ENCODE results near the gene MEPE.

Gene MEPE, protein sequence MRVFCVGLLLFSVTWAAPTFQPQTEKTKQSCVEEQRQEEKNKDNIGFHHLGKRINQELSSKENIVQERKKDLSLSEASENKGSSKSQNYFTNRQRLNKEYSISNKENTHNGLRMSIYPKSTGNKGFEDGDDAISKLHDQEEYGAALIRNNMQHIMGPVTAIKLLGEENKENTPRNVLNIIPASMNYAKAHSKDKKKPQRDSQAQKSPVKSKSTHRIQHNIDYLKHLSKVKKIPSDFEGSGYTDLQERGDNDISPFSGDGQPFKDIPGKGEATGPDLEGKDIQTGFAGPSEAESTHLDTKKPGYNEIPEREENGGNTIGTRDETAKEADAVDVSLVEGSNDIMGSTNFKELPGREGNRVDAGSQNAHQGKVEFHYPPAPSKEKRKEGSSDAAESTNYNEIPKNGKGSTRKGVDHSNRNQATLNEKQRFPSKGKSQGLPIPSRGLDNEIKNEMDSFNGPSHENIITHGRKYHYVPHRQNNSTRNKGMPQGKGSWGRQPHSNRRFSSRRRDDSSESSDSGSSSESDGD

DNA sequence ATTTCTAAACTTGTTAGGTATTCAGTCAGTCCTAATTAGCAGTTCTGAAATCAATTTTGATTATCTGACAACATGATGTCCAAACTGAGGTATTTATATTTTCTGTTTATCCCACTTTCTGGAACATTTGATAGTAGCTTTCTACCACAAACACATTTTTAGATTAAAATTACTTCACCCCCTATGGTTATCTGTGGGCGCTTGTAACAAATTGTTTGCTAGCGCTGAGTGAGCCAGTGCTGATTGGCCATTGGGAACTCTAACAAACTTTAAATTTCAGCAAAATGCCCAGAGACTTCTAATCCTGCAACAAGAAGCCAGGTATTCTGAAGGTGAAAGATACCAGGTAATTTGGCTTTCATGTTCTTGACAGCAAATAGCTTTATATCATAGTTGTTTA lies at the start of gene MEPE:
Gene MEPE, plus strand, starts transcription at position 301 of the 400 bp plus-strand sequence. CDS start 1,746 bp downstream, outside the sequence.
- no peak for DNase-seq

DNA sequence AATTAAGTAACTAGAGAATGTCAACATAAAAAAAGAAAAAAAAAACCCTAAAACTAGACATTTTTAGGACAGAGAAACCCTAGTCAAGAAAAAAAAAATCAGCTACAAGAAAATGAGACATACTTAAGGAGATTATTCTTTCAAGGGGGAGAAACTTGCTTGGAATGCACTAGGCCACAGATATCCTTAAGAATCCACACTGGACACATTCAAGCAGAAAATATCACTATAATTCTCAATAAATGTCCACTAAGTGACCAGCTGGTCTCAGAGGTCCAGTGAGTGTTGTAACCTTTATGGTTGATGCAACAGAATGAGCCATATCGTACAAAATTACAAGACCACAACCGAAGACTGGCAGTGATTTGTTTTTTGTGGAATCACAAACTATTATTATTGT lies 49.0 kb upstream of the MEPE start:
- no peak for DNase-seq

DNA sequence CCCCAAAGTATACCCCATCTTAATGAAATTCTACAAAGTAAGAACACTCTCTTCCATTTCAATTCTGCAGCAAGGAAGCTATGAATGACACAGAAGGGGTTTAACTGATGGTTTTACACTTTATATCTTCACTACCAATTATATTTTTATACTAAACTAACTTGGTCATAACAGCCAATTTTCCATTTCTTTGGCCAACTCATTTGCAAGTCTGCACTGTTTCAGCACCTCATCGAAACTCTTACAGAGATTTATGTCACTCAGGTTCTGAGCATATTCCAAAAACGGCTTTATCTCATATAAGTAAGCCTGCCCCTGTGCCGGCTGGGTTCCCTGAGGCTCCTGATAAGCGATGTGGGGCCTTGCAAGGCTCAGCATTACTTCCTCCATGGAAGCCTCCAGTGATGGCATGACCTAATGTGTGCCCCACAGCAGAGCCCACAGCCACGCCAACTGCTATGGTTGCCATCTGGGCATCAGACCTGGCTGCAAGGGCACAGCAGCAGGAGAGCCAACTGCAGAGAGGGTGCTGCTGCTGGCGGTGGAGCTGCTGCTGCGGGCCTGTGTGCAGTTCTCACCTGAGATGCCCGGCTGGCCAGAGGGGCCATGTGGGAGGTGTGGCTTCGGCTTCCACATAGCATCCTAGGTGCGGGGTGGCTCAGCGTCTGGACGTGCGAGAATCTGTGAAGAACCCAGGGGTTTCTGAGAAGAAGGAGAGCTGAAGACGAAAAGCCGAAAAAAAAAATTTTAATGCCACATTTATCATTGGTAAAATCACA lies 46.8 kb upstream of the MEPE start:
- peak; percentile 79 for DNase-seq

DNA sequence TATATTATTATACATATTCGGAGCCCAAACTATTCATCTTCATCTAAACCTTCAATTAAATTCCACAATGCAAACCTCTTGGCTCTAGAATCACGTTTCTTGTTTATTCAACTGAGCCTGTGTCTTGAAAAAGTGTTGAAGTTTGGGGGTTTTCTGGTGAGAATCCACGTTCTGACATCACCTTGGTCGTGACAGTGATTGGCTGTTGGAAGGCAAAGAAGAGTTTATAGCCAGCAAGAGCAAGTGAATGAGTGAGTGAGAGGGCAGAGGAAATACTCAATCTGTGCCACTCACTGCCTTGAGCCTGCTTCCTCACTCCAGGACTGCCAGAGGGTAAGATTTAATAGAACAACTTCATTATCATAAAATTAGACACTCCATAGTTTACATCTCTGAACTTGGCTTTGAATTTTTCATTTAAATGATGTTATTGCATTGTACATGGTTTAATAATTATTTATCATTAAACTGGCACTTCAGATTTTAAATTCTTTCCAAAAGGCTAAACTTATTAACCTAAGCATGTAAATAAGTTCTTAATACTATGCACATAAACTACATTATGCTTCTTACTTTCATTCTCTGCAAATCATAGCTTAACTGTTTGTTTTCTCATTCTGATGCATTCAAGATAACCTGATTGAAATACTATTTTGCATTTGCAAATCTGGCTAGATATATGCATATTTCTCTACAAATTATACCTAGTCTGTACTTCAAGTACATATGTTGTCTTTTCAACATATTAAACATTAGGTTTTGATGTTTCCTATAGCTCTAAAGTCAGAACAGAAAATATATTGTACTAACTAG lies 33.3 kb upstream of the MEPE start, which contains the start of gene IBSP:
Gene IBSP, plus strand, starts transcription at position 254 of the 813 bp plus-strand sequence. CDS start 2,808 bp downstream, outside the sequence.
- DNase-seq: no peak

DNA sequence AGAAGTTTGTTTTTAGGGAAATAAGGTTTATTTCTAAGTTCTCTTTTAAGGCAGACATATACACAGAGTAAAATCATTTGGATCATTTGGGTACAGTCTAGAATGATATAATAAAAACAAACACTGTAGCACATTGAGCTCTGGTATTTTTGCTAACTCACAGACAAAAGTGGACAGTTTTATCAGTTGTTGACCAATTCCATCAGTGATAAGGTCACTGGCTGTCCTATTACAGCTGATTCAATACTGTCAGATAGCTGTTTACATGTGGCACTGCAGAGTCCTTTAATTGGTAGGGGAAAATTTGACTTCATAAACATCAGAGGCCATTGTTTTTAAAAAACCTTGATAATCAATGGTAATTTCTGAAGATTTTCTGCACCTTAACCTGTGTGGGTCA lies 29.9 kb upstream of the MEPE start:
- peak; percentile 10 for DNase-seq

DNA sequence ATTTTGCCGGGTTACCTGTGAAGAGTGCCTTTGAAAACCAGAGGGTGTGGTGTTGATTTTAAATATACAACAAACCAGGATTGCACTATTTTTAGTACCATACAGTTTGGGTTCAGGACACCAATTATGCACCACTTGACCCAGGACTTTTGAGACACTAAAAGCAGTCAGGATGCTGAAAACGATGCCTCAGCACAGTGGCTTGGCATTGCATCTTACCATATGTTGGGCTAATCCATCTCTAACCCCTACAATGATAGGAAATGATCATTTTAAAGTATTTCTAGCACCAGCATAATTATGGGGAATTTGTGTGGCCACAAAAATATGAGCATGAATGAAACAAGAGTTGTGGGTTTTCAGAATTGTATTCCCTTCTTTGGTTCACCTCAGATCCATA lies 29.3 kb upstream of the MEPE start:
- no peak for DNase-seq

DNA sequence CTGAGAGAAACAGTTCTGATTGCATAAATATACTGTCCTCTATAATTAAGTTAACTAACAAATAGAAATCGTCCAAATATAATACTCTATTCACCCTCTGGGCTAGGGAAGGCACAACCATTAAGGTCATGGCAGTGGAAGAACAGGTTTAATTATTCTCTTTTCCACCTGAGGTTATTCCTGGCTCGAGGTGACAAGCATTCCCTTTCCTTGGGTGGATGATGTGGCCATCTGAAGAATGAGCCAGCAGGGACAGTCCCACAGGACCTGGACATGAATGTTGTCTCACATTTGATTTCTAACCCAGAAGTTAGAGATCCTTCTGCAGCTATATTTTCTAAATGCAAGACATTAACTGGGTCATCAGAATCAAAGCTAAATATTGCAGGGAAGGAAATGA lies 27.9 kb upstream of the MEPE start:
- DNase-seq: no peak

DNA sequence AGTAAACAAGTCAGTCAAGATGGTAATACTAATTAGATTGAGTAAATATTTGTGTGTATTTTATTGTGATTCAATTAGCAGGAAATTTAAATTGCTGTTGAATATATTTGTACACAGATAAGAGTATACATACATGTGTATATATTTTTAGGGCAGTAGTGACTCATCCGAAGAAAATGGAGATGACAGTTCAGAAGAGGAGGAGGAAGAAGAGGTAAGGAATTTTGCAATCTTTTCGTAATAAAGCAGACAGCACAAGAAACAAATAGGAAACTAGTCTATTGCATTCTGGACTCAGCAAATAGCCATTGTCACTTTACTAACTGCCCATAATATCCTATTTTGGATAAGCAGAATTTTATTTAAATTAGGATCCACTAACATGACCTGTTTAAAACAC lies 26.8 kb upstream of the MEPE start:
- DNase-seq: no peak

DNA sequence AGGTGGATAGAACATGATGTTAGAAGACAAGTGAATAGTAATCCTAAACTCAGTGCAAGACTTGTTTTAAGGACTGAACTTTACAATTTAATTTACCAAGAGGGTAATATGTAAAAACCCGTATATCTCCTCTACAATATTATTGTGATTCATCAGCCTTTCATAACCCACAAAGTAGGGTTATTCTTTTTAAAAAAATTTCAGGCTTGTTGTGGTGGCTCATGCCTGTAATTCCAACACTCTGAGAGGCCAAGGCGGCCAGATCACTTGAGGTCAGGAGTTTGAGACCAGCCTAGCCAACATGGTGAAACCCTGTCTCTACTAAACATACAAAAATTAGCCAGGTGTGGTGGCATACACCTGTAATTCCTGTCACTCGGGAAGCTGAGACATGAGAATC lies 26.2 kb upstream of the MEPE start:
- no peak for DNase-seq

DNA sequence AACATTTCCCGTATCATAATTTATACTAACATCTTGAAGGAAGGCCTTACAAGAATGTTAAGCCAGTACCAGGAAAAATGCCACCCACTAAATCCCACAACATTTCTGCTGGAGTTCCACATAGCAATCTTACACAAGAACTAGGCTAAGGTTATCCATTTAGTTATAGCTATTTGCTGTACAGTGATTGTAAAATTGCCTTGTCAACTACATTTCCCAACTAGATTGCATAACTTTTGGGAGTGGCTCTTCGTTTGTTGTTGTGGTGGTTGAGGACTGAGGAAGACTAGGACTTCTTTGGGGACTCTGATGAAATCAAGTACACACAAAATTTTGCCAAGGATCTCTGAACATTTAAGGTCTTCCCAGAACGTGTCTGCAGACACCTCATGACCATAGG lies 25.4 kb upstream of the MEPE start:
- DNase-seq: peak; percentile 53

DNA sequence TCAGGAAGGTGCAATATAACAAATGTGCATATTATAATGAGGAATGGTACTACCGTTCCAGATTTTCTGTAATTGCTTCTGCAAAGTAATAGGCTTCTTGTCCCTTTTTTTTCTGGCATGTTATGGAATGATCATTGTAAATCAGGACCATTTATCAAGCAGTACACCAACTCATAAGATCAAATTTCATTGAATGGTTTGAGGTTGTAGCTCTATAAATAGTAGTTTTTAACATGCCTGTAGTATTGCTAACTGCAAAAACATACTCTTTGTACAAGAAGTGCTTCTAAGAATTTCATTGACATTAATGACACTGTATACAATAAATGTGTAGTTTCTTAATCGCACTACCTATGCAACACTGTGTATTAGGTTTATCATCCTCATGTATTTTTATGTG lies 20.8 kb upstream of the MEPE start:
- DNase-seq: no peak

DNA sequence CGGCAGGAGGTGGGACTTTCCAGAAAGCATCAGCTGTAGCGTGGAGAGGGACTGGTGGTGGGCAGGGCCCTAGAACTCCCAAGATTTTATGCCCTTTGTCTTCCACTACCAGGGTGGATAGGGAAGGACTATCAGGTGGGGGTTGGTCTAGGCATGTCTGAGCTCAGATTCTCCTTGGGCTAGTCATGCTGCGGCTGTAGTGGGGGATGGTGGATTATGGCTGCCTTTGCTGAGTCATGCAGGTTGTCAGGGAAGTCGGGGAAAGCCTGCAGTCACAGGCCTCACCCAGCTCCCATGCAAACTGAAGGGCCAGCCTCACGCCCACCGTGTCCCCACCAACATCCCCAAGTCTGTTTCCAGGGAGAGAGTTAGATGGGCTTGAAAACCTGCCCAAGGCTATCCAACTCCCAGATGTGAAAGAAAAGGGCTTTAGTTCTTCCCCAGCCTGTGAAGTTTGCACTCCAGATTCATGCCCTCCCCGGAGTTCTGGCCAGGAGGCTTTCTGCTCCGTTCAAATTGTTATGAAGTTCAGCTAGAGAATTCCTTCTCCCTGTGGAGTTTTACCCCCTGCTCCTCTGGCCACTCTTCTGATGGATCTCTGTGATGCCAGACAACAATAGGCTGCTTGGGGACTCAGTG lies 13.4 kb upstream of the MEPE start:
- peak; percentile 65 for DNase-seq

DNA sequence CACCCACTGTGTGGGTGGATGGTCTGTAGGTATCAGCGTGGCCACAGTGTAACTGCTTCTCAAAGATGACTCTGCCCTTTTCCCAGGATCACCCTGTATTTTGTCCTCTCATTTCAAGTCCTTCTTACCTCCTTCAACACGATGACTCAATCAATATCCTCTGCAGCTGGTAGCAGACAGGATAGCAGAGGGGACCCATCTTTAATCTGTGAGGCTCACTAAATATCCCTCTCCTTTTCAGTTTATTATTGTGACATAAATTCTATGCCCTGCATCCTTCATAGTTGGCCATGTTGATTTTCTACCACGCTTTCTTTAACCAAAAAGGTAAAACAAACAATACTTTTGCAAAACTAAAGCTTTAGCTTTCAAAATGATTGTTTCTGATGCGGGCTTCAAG lies 9.6 kb upstream of the MEPE start:
- no peak for DNase-seq

DNA sequence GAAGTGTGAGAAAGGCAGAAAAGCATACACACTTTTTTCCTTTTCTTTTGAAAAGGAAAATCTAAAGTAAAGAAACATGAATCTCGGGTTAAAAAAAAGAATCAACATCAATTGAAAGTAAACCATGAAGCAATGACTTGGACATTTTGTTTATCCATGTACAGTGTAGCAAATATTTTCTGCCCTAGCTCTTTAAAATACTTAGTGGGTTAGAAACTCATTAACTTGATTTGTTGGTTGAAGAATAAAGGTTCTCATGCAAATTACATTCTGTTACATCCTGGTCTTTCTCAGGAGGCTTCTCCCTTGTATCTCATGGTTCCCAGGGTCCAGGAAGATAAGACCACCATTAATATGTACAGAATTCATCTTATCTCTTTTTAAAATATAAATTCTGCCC lies 9.0 kb upstream of the MEPE start:
- DNase-seq: no peak

DNA sequence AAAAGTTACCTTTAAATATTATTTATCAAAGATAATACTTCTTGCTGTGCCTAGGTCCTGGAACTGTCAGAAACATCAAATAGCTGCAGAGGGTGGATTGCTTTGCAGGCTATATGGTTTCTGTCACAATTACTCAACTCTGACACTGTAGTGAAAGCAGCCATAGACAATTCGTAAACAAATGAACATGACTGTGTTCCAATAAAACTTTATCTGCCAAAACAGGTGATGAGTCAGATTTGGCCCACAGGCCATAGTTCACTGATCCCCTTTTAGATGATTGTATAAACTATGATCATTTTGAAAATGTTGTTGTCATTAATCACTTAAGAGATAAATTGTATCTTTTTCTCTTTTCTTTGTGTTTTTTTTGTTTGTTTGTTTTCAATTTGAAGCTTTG lies 8.4 kb upstream of the MEPE start:
- peak; percentile 46 for DNase-seq

DNA sequence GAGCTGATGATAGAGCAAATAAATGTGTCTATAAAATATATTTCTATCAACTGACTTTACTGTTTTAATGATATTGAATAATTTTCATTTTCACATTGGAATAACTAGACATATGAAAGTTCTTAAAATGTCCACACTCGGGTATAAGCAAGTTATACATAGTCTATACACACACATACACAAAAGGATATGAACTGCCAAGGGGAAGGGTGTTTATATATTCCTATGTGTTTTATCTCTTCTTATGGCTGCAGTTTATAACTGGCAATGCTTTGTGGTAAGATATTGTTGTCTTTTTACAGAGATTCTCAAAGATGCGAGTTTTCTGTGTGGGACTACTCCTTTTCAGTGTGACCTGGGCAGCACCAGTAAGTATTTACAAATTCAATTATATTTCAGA lies 1.6 kb downstream of the MEPE start:
- no peak for DNase-seq

DNA sequence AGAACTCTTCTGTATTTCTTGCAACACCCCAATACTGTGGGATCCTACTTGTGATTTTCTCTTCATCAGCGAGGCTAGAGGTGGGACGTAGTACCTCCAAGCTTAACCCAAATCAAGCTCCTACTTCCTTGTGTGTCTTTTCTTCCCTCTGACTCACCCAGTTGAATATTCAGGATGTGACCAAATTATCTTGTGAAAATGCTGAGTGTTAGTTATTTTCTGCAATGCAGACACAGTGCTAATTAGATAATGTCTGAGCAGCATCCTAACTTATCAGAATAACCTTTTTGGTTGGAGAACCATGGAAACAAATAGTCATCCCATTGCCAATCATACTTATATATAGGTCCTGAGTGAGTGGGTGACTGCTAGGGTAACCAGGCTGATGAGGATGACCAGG lies 2.4 kb downstream of the MEPE start:
- DNase-seq: no peak

DNA sequence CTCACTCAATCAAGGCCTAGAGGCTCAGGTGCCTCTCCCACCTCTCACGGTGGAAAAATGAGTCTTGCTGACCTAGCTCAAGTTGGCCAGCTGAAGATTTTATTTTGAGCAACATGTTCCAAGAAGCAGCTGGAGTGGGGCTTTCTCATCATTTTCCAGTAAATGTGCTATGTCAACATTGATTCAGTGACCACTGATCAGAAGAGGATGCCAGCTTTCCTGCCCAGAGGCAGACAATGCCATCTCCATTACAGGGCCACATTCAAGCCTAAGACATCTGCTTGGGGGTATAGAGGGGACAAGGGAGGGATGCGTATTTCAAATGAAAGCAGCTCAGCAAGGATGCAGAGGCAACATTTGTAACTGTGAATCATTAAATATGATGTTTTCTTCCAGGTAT lies 3.0 kb downstream of the MEPE start:
- DNase-seq: no peak

DNA sequence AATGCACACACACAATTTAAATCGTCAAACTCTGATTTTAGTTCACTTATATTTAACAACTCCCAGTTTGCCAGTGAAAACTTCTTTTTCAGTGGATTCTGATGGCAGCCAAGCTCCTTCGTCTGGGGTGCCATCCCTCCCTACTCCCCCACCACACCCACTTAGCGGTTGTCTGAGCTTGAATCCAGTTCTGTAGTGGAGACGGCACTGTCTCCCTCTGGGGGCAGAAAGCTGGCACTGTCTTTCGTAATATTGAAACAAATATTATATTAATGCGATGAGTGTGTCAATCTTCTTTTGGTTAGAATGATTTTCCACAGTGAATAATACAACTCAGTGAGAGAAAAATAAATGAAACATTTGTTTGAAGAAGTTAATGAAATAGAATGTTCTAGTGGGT lies 5.4 kb downstream of the MEPE start:
- peak; percentile 50 for DNase-seq

DNA sequence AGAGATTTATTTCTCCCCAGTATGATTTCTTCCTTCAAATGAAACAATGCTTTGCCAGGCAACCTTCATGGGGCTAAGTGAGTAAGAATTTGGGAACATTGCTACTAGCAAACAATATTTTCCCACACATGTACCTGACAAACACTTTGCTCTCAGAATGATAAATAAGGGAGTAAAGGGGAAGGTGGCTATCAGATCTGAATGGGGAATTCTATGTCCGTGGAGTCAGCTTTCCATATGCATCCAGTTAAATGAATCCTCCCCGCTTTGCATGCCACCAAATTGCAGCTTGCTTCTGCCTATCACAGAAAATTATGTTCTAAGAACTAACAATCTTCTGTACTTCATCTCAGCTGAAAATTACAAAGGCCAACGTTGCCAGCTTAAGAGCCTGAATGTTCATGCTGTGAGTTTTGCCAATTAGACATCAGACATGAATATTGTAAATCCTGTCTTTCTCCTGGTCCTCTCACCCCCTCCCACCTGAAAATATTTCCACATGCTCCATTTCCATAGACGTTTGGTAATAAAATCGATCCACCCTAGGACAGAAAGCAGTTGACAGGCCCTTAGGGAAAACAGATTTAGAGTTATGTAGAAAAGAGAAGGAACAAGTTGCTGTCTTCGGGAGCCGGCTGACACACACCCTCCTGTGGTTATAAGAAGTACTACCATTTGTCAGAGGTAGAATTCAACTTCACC lies 6.3 kb downstream of the MEPE start:
- DNase-seq: peak; percentile 54

DNA sequence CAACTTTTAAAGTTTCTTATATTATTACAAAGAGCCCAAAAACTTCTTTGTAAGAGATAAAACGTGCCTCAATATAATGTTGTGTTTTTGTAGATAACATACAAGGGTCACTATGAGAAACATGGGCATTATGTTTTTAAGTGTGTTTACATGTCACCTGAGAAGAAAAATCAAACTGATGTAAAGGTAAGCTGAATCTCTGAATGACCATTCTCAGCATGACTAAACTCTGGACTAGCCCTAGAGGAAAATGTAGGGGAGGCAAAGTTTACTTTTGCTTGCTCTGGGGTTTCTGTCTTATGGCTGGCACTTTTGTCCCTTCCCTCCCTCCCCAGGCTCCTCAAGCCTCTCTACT lies 6.8 kb downstream of the MEPE start:
- DNase-seq: no peak

DNA sequence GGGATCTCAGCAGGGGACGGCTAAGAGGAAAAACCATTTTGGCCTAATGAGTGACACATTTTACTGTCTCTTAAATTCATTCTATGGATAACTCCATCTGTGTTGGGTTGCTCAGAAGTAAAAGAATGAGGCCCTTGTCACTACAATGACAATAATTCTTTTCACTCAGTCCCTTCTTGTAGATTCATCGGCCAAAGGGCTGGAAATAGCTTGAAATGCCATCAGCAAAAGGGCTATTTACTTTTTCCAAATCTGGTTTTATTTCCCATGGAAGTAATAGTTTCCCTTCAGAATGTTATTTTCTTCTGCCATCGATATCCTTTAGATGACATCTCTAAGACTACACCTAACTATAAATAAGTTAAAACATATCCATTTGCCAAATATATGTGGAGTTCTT lies 7.4 kb downstream of the MEPE start:
- no peak for DNase-seq
